IMR-90 (cell line): ENCODE results near the gene SIX5. TPM values are rescaled to one million over a fixed set of nuclear protein-coding genes. Genes with fewer than 3 reads are reported as not detected.
A peak's percentile ranks its signal among the peaks of the same experiment; 100 is the strongest.

ENCODE experiments used
- ATAC-seq: fragments of 200-7000 bp; cut with Tn5 transposase; 2 replicates; pipeline ENCODE4 v1.9.1; 2020; ENCODE audit warnings: low read depth, mild to moderate bottlenecking, moderate library complexity
- BruUV-seq: library from RNA; stranded (reverse); fragments of 400-500 nt; replicated peaks from 2 replicates; lab custom pipeline; 2021; lab: Mats Ljungman, UMichigan
- CTCF ChIA-PET: fragments of 300-600 bp; formaldehyde crosslinking; extraction: SDS; loops from one replicate; lab custom pipeline; 2021; ENCODE audit warnings: antibody characterized with exemption; lab: Yijun Ruan, JAX
- POLR2A ChIA-PET: fragments of 300-600 bp; sonication (Branson Sonifier 250); formaldehyde crosslinking; loops from one replicate; lab custom pipeline; 2022; ENCODE audit warnings: antibody characterized with exemption; ENCODE audit not compliant: unreplicated experiment; lab: Charles Lee
- DNase-seq: peaks from one replicate; pipeline ENCODE4 v3.0.0; 2013
- H2AFZ ChIP-seq: replicated peaks from 2 replicates; pipeline ENCODE3; 2013; ENCODE audit warnings: low read length, mild to moderate bottlenecking; ENCODE audit not compliant: poor library complexity
- H2AK5ac ChIP-seq: 2 replicates; pipeline ENCODE4 v1.6.1; 2013; ENCODE audit warnings: low read depth, low read length, inconsistent platforms
- H2AK9ac ChIP-seq: replicated peaks from 2 replicates; pipeline ENCODE3; 2013; ENCODE audit warnings: mild to moderate bottlenecking, low read depth, low read length, moderate library complexity; ENCODE audit not compliant: poor library complexity
- H2BK120ac ChIP-seq: 2 replicates; pipeline ENCODE4 v1.6.1; 2013; ENCODE audit warnings: low read depth, low read length, inconsistent platforms
- H2BK15ac ChIP-seq: 3 replicates; pipeline ENCODE4 v1.6.1; 2013; ENCODE audit warnings: low read depth, low read length, inconsistent platforms
- H2BK20ac ChIP-seq: 2 replicates; pipeline ENCODE4 v1.6.1; 2013; ENCODE audit warnings: low read depth, mild to moderate bottlenecking, inconsistent platforms, low read length, moderate library complexity
- H2BK5ac ChIP-seq: 2 replicates; pipeline ENCODE4 v1.6.1; 2013; ENCODE audit warnings: mild to moderate bottlenecking, low read depth, low read length, inconsistent platforms; ENCODE audit not compliant: poor library complexity, severe bottlenecking
- H3K14ac ChIP-seq: replicated peaks from 2 replicates; pipeline ENCODE4 v1.6.1; 2013; ENCODE audit warnings: low read depth, low read length, inconsistent platforms
- H3K18ac ChIP-seq: 2 replicates; pipeline ENCODE4 v1.6.1; 2013; ENCODE audit warnings: low read depth, low read length, control low read depth
- H3K23ac ChIP-seq: 2 replicates; pipeline ENCODE4 v1.6.1; 2013; ENCODE audit warnings: low read depth, low read length, inconsistent platforms
- H3K27ac ChIP-seq: 2 replicates; pipeline ENCODE4 v1.5.1; 2013; ENCODE audit warnings: mild to moderate bottlenecking, control low read depth, low read length; ENCODE audit not compliant: insufficient read depth
- H3K27me3 ChIP-seq: 2 replicates; pipeline ENCODE4 v1.6.1; 2013; ENCODE audit warnings: low read length; ENCODE audit not compliant: control insufficient read depth, insufficient read depth
- H3K36me3 ChIP-seq: 2 replicates; pipeline ENCODE4 v1.6.1; 2013; ENCODE audit warnings: low read length, mixed read lengths; ENCODE audit not compliant: control insufficient read depth, insufficient read depth
- H3K4ac ChIP-seq: 2 replicates; pipeline ENCODE4 v1.6.1; 2013; ENCODE audit warnings: low read depth, low read length, inconsistent platforms
- H3K4me1 ChIP-seq: 2 replicates; pipeline ENCODE4 v1.6.1; 2013; ENCODE audit warnings: low read length, mixed read lengths; ENCODE audit not compliant: control insufficient read depth, insufficient read depth
- H3K4me2 ChIP-seq: 2 replicates; pipeline ENCODE4 v1.6.1; 2013; ENCODE audit warnings: low read depth, mild to moderate bottlenecking, control low read depth, low read length, moderate library complexity
- H3K4me3 ChIP-seq: 2 replicates; pipeline ENCODE4 v1.5.1; 2013; ENCODE audit warnings: low read depth, mild to moderate bottlenecking, control low read depth, low read length, moderate library complexity; ENCODE audit not compliant: insufficient read depth
- H3K56ac ChIP-seq: 2 replicates; pipeline ENCODE4 v1.6.1; 2013; ENCODE audit warnings: low read length, inconsistent platforms; ENCODE audit not compliant: insufficient read depth; ENCODE audit errors: extremely low read depth
- H3K79me1 ChIP-seq, 2 experiments: 2 replicates each; pipeline ENCODE4 v1.6.1; 2013; ENCODE audit warnings: low read length in 2 of 2, inconsistent platforms in 1 of 2, low read depth in 1 of 2
- H3K9ac ChIP-seq: 2 replicates; pipeline ENCODE4 v1.6.1; 2013; ENCODE audit warnings: low read depth, low read length, control low read depth
- H3K9me1 ChIP-seq: 2 replicates; pipeline ENCODE4 v1.6.1; 2013; ENCODE audit warnings: low read length, inconsistent platforms; ENCODE audit not compliant: insufficient read depth
- H3K9me3 ChIP-seq: 2 replicates; pipeline ENCODE4 v1.6.1; 2013; ENCODE audit warnings: low read length; ENCODE audit not compliant: control insufficient read depth, insufficient read depth
- H4K20me1 ChIP-seq: 2 replicates; pipeline ENCODE4 v1.6.1; 2013; ENCODE audit warnings: low read length, inconsistent platforms; ENCODE audit not compliant: insufficient read depth
- H4K5ac ChIP-seq: 2 replicates; pipeline ENCODE4 v1.6.1; 2013; ENCODE audit warnings: mild to moderate bottlenecking, low read depth, low read length, control low read depth
- H4K8ac ChIP-seq, 2 experiments: 2 replicates each; pipeline ENCODE4 v1.6.1; 2013; ENCODE audit warnings: low read depth in 2 of 2, low read length in 2 of 2, control low read depth in 1 of 2, inconsistent platforms in 1 of 2
- H4K91ac ChIP-seq: 2 replicates; pipeline ENCODE4 v1.6.1; 2013; ENCODE audit warnings: low read depth, low read length, inconsistent platforms; ENCODE audit not compliant: insufficient read depth
- CHD1 ChIP-seq: IDR thresholded peaks from 2 replicates; pipeline ENCODE4 v1.6.1; 2012; ENCODE audit warnings: low read depth, low read length, improper control_type of control experiment
- ELK1 ChIP-seq: fragments of 150-350 bp; IDR thresholded peaks from 2 replicates; pipeline ENCODE4 v1.6.1; 2016; ENCODE audit warnings: low read depth, mild to moderate bottlenecking, low read length, moderate library complexity, borderline replicate concordance
- RAD21 ChIP-seq: IDR thresholded peaks from 2 replicates; pipeline ENCODE4 v1.6.1; 2012; ENCODE audit warnings: low read length, improper control_type of control experiment
- RCOR1 ChIP-seq: IDR thresholded peaks from 2 replicates; pipeline ENCODE4 v1.6.1; 2012; ENCODE audit warnings: mild to moderate bottlenecking, low read length, improper control_type of control experiment; ENCODE audit not compliant: insufficient replicate concordance
- dilution Hi-C: fragments of 300-500 bp; cut with HindIII; formaldehyde crosslinking; loops from one replicate; pipeline ENCODE4 v1.14.3; 2018; ENCODE audit warnings: low sequenced_read_pairs; ENCODE audit not compliant: unreplicated experiment
- in situ Hi-C: fragments of 300-500 bp; cut with MboI; formaldehyde crosslinking; loops from 3 replicates; pipeline ENCODE4 v1.14.3; 2019; ENCODE audit warnings: low sequenced_read_pairs, inconsistent platforms, mixed read lengths
- intact Hi-C: fragments of 100-400 bp; cut with micrococcal nuclease; formaldehyde crosslinking; loops from 2 replicates; pipeline ENCODE4 v1.10.0; 2022
- polyA plus RNA-seq, 3 experiments: library from polyadenylated mRNA; depleted of rRNA; stranded (reverse); fragments of >200 nt; gene quantifications; 2 replicates each; pipeline ENCODE4 v1.2.3, GENCODE V29; 2012; ENCODE audit warnings: low replicate concordance in 1 of 3
- total RNA-seq: library from RNA; depleted of rRNA; stranded (reverse); fragments of >200 nt; gene quantifications from 2 replicates; pipeline ENCODE4 v1.2.3, GENCODE V29; 2012

The SIX5 gene
- total and polyA plus RNA-seq, 2 of the 4 experiments (the other 2 are of a cell fraction): 0.90 to 15.5 TPM

- Histone ChIP-seq H2BK5ac (no peak overlapping the region), H3K9me1 (peaks cover 7% of the 10 kb centered on the region), H2AFZ (peak overlapping the region; percentile 9), H2AK9ac (peak overlapping the region; percentile 77), H3K4ac (peak overlapping the region; percentile 87), H2BK120ac (peak overlapping the region; percentile 72; the same call in 1 of the 2 replicates), H3K18ac (peak overlapping the region; percentile 58; the same call in 1 of the 2 replicates), H3K4me1 (peaks cover 10% of the 10 kb centered on the region), H3K9ac (no peak overlapping the region), H3K4me3 (no peak overlapping the region), H2BK20ac (peak overlapping the region; percentile 72; the same call in 1 of the 2 replicates), H2BK15ac (peak overlapping the region; percentile 67), H3K56ac (no peak overlapping the region), H3K79me1 (no peaks in the 10 kb centered on the region), H4K5ac (no peak overlapping the region), H3K9me3 (peaks cover 4% of the 10 kb centered on the region), H3K14ac (peak overlapping the region; percentile 25; the same call in 1 of the 2 replicates), H3K27me3 (no peaks in the 10 kb centered on the region), H3K4me2 (no peak overlapping the region), H4K20me1 (no peaks in the 10 kb centered on the region), H4K8ac (peak overlapping the region in 1 of 2 experiments; percentile 82; a peak in 2 of 4 replicates), H3K23ac (0 out of 2 replicates have a peak overlapping the region, but pooled peaks have one; percentile 42), H3K36me3 (no peaks in the 10 kb centered on the region), H3K27ac (no peak overlapping the region), H4K91ac (peak overlapping the region; percentile 50), H2AK5ac (peak overlapping the region; percentile 86; the same call in 1 of the 2 replicates)
- POLR2A ChIA-PET: no interaction called here
- in situ Hi-C loops (no loop called here), intact Hi-C loops (no loop called here), dilution Hi-C loops (no loop called here)
- no peak for ATAC-seq
- TF ChIP-seq RAD21 (no peak), RCOR1 (peak; percentile 80), CHD1 (no peak), ELK1 (no peak)
- DNase-seq: no peak
- BruUV-seq: no TSS peak
- CTCF ChIA-PET: no interaction called here
Observed at GRCh38 chr19:45805719-45806118, 36.7 kb upstream of the SIX5 start.
